PFSK-1 (cell line): ENCODE measurements around the gene B4GALT3.

ENCODE experiments used
- FOXP2 ChIP-seq: optimal IDR thresholded peaks from 2 replicates; pipeline ENCODE3; 2011; ENCODE audit warnings: borderline replicate concordance, control low read depth, inconsistent platforms; ENCODE audit not compliant: insufficient read depth; ENCODE audit errors: extremely low read length, extremely low read depth
- POLR2AphosphoS5 ChIP-seq: IDR thresholded peaks from 2 replicates; pipeline ENCODE4 v1.6.1; 2012; ENCODE audit warnings: low read depth, mild to moderate bottlenecking, control low read depth, low read length, moderate library complexity
- SIN3A ChIP-seq: IDR thresholded peaks from 2 replicates; pipeline ENCODE4 v1.6.1; 2012; ENCODE audit warnings: mild to moderate bottlenecking, low read length, moderate library complexity, borderline replicate concordance; ENCODE audit not compliant: insufficient read depth
- TAF1 ChIP-seq: IDR thresholded peaks from 2 replicates; pipeline ENCODE4 v1.6.1; 2012; ENCODE audit warnings: low read length, control low read depth, borderline replicate concordance; ENCODE audit not compliant: insufficient read depth
- TF ChIP-seq, protein P1 (sequence below), 2 experiments: IDR thresholded peaks; 2 replicates each; pipeline versions ENCODE4 v1.6.1 to v1.8.0; 2011 to 2012; ENCODE audit warnings: low read depth in 2 of 2, low read length in 2 of 2, control low read depth in 1 of 2, inconsistent platforms in 1 of 2, mild to moderate bottlenecking in 1 of 2, moderate library complexity in 1 of 2; ENCODE audit not compliant: insufficient read depth in 1 of 2

B4GALT3 gene

GRCh38 chr1:161190962-161191521 lies 13.7 kb upstream of the B4GALT3 start:
- TF ChIP-seq, protein P1, sequence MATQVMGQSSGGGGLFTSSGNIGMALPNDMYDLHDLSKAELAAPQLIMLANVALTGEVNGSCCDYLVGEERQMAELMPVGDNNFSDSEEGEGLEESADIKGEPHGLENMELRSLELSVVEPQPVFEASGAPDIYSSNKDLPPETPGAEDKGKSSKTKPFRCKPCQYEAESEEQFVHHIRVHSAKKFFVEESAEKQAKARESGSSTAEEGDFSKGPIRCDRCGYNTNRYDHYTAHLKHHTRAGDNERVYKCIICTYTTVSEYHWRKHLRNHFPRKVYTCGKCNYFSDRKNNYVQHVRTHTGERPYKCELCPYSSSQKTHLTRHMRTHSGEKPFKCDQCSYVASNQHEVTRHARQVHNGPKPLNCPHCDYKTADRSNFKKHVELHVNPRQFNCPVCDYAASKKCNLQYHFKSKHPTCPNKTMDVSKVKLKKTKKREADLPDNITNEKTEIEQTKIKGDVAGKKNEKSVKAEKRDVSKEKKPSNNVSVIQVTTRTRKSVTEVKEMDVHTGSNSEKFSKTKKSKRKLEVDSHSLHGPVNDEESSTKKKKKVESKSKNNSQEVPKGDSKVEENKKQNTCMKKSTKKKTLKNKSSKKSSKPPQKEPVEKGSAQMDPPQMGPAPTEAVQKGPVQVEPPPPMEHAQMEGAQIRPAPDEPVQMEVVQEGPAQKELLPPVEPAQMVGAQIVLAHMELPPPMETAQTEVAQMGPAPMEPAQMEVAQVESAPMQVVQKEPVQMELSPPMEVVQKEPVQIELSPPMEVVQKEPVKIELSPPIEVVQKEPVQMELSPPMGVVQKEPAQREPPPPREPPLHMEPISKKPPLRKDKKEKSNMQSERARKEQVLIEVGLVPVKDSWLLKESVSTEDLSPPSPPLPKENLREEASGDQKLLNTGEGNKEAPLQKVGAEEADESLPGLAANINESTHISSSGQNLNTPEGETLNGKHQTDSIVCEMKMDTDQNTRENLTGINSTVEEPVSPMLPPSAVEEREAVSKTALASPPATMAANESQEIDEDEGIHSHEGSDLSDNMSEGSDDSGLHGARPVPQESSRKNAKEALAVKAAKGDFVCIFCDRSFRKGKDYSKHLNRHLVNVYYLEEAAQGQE (IDR thresholded peaks at IDR 0.05; ENCODE audit: insufficient read depth in 1 of 2, low read depth in 2 of 2, low read length in 2 of 2): no peak
- TF ChIP-seq POLR2AphosphoS5 (no peak), TAF1 (no peak), SIN3A (no peak), FOXP2 (no peak)

- TF ChIP-seq POLR2AphosphoS5: no peak
- TF ChIP-seq FOXP2: no peak
- TF ChIP-seq TAF1: no peak
- TF ChIP-seq, protein P1 (IDR thresholded peaks at IDR 0.05; ENCODE audit: insufficient read depth in 1 of 2, low read depth in 2 of 2, low read length in 2 of 2): no peak
- TF ChIP-seq SIN3A: no peak
Measured at GRCh38 chr1:161189036-161189435, 11.7 kb upstream of the B4GALT3 start.

GRCh38 chr1:161188381-161188780 lies 11.1 kb upstream of the B4GALT3 start:
- TF ChIP-seq POLR2AphosphoS5 (no peak), TAF1 (no peak), FOXP2 (no peak), SIN3A (no peak)
- TF ChIP-seq, protein P1 (IDR thresholded peaks at IDR 0.05; ENCODE audit: insufficient read depth in 1 of 2, low read depth in 2 of 2, low read length in 2 of 2): no peak

DNA sequence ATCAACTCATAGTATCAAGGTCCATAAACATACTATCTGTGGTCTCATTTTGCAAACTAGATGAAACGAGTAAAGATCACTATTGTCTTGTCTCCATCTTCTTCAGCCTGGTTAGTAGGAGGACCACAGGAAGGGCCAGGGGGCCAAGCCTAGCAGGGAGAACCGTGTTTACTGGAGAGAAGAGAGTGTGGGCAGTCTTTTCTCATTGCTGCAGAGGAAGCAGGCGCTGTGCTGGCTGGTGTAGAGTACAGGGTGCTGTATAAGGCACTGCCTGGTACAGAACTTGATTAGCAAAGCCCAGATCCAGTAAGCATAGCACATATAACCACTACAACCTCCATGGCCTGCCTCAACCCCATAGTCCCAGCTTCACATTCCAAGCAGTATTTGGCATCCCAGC lies 10.0 kb upstream of the B4GALT3 start:
- TF ChIP-seq FOXP2 (no peak), POLR2AphosphoS5 (no peak), TAF1 (no peak), SIN3A (no peak)
- TF ChIP-seq, protein P1 (IDR thresholded peaks at IDR 0.05; ENCODE audit: insufficient read depth in 1 of 2, low read depth in 2 of 2, low read length in 2 of 2): no peak
